ENCODE data around the gene APBA2.

Gene APBA2

GRCh38 chr15:29053661-29054131, 167.9 kb downstream of the APBA2 start:
- H3K36me3 Mint-ChIP-seq, result peaks cover 24% of the 10 kb centered on the region
- no peaks in the 10 kb centered on the region for H3K27me3 Mint-ChIP-seq
- H3K4me1 Mint-ChIP-seq, result peaks cover 73% of the 10 kb centered on the region
- H3K27ac Mint-ChIP-seq, result no peak overlapping the region
- H3K4me3 Mint-ChIP-seq, result no peak overlapping the region
- no peaks in the 10 kb centered on the region for H3K9me3 Mint-ChIP-seq

GRCh38 chr15:29054171-29055045, 168.6 kb downstream of the APBA2 start:
- Mint-ChIP-seq H3K36me3 (peaks cover 29% of the 10 kb centered on the region), H3K9me3 (no peaks in the 10 kb centered on the region), H3K4me3 (no peak overlapping the region), H3K4me1 (peaks cover 74% of the 10 kb centered on the region), H3K27me3 (no peaks in the 10 kb centered on the region), H3K27ac (no peak overlapping the region)

GRCh38 chr15:29055876-29056275, 170.1 kb downstream of the APBA2 start:
- peaks cover 69% of the 10 kb centered on the region for H3K4me1 Mint-ChIP-seq
- no peaks in the 10 kb centered on the region for H3K9me3 Mint-ChIP-seq
- no peak overlapping the region for H3K27ac Mint-ChIP-seq

GRCh38 chr15:29056839-29057450, 171.2 kb downstream of the APBA2 start:
- no peaks in the 10 kb centered on the region for H3K27me3 Mint-ChIP-seq
- H3K4me1 Mint-ChIP-seq, result peaks cover 68% of the 10 kb centered on the region
- H3K27ac Mint-ChIP-seq, result no peak overlapping the region
- H3K4me3 Mint-ChIP-seq, result no peak overlapping the region
- H3K9me3 Mint-ChIP-seq, result no peaks in the 10 kb centered on the region
- peaks cover 31% of the 10 kb centered on the region for H3K36me3 Mint-ChIP-seq

More at GRCh38 chr15:29055876-29056275, 170.1 kb downstream of the APBA2 start:
- Mint-ChIP-seq H3K4me3 (no peak overlapping the region), H3K27me3 (no peaks in the 10 kb centered on the region), H3K36me3 (peaks cover 33% of the 10 kb centered on the region)

GRCh38 chr15:29057856-29058255, 172.1 kb downstream of the APBA2 start:
- no peaks in the 10 kb centered on the region for H3K27me3 Mint-ChIP-seq
- no peak overlapping the region for H3K4me3 Mint-ChIP-seq
- H3K27ac Mint-ChIP-seq, result no peak overlapping the region
- H3K4me1 Mint-ChIP-seq, result peaks cover 73% of the 10 kb centered on the region
- H3K36me3 Mint-ChIP-seq, result peaks cover 28% of the 10 kb centered on the region
- no peaks in the 10 kb centered on the region for H3K9me3 Mint-ChIP-seq

- Mint-ChIP-seq H3K36me3 (peaks cover 26% of the 10 kb centered on the region), H3K9me3 (no peaks in the 10 kb centered on the region), H3K27ac (no peak overlapping the region), H3K27me3 (no peaks in the 10 kb centered on the region), H3K4me3 (no peak overlapping the region), H3K4me1 (peaks cover 66% of the 10 kb centered on the region)
Observed at GRCh38 chr15:29058903-29059539, 173.2 kb downstream of the APBA2 start.

GRCh38 chr15:29059871-29060640, 174.3 kb downstream of the APBA2 start:
- Mint-ChIP-seq H3K4me3 (no peak overlapping the region), H3K9me3 (no peaks in the 10 kb centered on the region), H3K27ac (peak overlapping the region; percentile 14), H3K4me1 (peaks cover 74% of the 10 kb centered on the region), H3K36me3 (peaks cover 24% of the 10 kb centered on the region), H3K27me3 (no peaks in the 10 kb centered on the region)

- H3K4me3 Mint-ChIP-seq, result no peak overlapping the region
- no peaks in the 10 kb centered on the region for H3K9me3 Mint-ChIP-seq
- H3K36me3 Mint-ChIP-seq, result peaks cover 25% of the 10 kb centered on the region
- H3K27me3 Mint-ChIP-seq, result no peaks in the 10 kb centered on the region
- no peak overlapping the region for H3K27ac Mint-ChIP-seq
- peaks cover 71% of the 10 kb centered on the region for H3K4me1 Mint-ChIP-seq
Observed at GRCh38 chr15:29061746-29062145, 176.0 kb downstream of the APBA2 start.

- peak overlapping the region; percentile 51 for H3K27ac Mint-ChIP-seq
- H3K9me3 Mint-ChIP-seq, result no peaks in the 10 kb centered on the region
Observed at GRCh38 chr15:29062179-29062591, 176.4 kb downstream of the APBA2 start.

GRCh38 chr15:29062626-29063025, 176.9 kb downstream of the APBA2 start:
- H3K4me3 Mint-ChIP-seq, result no peak overlapping the region
- peaks cover 29% of the 10 kb centered on the region for H3K36me3 Mint-ChIP-seq
- peak overlapping the region; percentile 51 for H3K27ac Mint-ChIP-seq
- no peaks in the 10 kb centered on the region for H3K27me3 Mint-ChIP-seq
- H3K4me1 Mint-ChIP-seq, result peaks cover 62% of the 10 kb centered on the region
- no peaks in the 10 kb centered on the region for H3K9me3 Mint-ChIP-seq

More at GRCh38 chr15:29062179-29062591, 176.4 kb downstream of the APBA2 start:
- H3K4me3 Mint-ChIP-seq, result no peak overlapping the region
- H3K4me1 Mint-ChIP-seq, result peaks cover 66% of the 10 kb centered on the region
- no peaks in the 10 kb centered on the region for H3K27me3 Mint-ChIP-seq
- peaks cover 28% of the 10 kb centered on the region for H3K36me3 Mint-ChIP-seq

GRCh38 chr15:29063646-29064045, 177.9 kb downstream of the APBA2 start:
- Mint-ChIP-seq H3K27ac (no peak overlapping the region), H3K4me3 (no peak overlapping the region), H3K27me3 (no peaks in the 10 kb centered on the region), H3K36me3 (peaks cover 26% of the 10 kb centered on the region), H3K4me1 (peaks cover 52% of the 10 kb centered on the region), H3K9me3 (no peaks in the 10 kb centered on the region)

GRCh38 chr15:29064290-29064689, 178.5 kb downstream of the APBA2 start:
- no peaks in the 10 kb centered on the region for H3K9me3 Mint-ChIP-seq
- no peak overlapping the region for H3K4me3 Mint-ChIP-seq
- no peaks in the 10 kb centered on the region for H3K27me3 Mint-ChIP-seq
- peaks cover 50% of the 10 kb centered on the region for H3K4me1 Mint-ChIP-seq
- peaks cover 27% of the 10 kb centered on the region for H3K36me3 Mint-ChIP-seq
- peak overlapping the region; percentile 19 for H3K27ac Mint-ChIP-seq

GRCh38 chr15:29064731-29065130, 179.0 kb downstream of the APBA2 start:
- Mint-ChIP-seq H3K4me3 (no peak overlapping the region), H3K27ac (no peak overlapping the region), H3K4me1 (peaks cover 53% of the 10 kb centered on the region)

GRCh38 chr15:29065571-29065970, 179.8 kb downstream of the APBA2 start:
- H3K4me1 Mint-ChIP-seq, result peaks cover 46% of the 10 kb centered on the region
- peaks cover 23% of the 10 kb centered on the region for H3K36me3 Mint-ChIP-seq
- no peaks in the 10 kb centered on the region for H3K9me3 Mint-ChIP-seq
- no peaks in the 10 kb centered on the region for H3K27me3 Mint-ChIP-seq
- H3K27ac Mint-ChIP-seq, result no peak overlapping the region
- H3K4me3 Mint-ChIP-seq, result no peak overlapping the region

More at GRCh38 chr15:29064731-29065130, 179.0 kb downstream of the APBA2 start:
- Mint-ChIP-seq H3K36me3 (peaks cover 29% of the 10 kb centered on the region), H3K9me3 (no peaks in the 10 kb centered on the region), H3K27me3 (no peaks in the 10 kb centered on the region)

- Mint-ChIP-seq H3K27me3 (no peaks in the 10 kb centered on the region), H3K36me3 (peaks cover 23% of the 10 kb centered on the region), H3K4me1 (peaks cover 41% of the 10 kb centered on the region), H3K4me3 (no peak overlapping the region), H3K27ac (peak overlapping the region; percentile 37), H3K9me3 (no peaks in the 10 kb centered on the region)
Observed at GRCh38 chr15:29066310-29066709, 180.5 kb downstream of the APBA2 start.
